Kidney capillary endothelial cell (primary cell): ENCODE data around the gene TOMM7.
"Not testable (repeated sequence)": the region's sequence is repeated elsewhere in the genome, so short reads cannot be mapped to it uniquely, and the experiment has no call there.

Experiments
- DNase-seq: peaks from one replicate; pipeline ENCODE4 v3.0.0-alpha.2; 2018; ENCODE audit warnings: low spot score

Gene TOMM7

DNA sequence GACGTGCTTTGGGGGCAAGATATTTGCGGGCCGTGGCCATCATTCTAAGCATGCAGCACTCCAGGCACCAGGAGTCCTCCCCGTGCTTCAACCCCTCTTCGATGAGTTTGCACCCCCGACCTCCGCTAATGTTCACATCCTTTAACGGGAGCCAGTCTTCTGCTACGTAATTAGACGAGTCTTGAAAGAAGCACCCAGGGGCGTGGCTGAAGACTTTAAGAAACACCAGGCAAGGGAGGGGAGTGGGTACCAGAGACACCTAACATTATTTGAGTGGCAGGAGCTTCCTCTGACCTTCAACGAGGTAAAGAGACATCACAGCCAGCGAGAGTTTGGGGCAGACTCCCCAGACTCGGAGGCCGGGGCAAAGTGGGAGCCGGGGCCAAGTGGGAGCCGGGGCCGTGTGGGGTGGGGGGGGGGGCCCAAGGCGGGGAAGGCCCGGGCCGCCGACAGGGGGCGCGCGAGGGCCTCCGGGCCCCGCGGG, 31.1 kb upstream of the TOMM7 start:
- no peak for DNase-seq

DNA sequence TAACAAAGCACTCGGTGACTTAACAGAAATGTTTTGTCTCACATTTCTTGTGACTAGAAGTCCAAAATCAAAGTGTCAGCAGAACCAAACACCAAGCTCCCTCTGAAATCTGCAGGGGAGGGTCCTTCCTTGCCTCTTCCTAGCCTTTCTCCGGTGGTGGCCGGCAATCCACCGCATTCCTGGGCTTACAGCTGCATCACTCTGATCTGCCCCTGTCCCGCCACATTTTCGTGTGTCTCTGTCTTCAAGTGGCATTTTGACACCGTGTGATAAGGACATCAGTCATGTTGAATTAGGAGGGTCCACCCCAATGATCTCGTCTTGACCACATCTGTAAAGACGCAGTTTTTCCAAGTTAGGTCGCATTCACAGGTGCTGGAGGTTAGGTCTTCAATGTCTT, 30.5 kb upstream of the TOMM7 start:
- no peak for DNase-seq

DNA sequence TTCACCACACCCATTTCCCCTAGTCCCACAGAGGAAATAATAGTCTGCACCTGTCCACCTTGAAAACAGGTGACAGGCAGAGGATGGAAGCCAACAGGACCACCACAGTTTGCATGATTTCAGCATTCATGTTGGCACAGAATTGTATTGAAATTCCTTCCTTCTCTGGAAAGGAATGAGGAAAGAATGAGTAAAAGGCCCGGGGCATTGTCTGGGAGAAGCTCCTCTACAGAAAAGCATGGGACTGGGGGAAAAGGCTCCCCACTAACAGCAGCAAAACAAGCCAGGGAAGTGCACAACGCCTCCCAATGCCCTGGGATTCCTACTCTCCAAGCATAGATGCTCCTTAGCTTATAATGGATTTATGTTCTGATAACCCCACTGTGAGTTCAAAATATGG, 28.5 kb upstream of the TOMM7 start:
- no peak for DNase-seq

DNA sequence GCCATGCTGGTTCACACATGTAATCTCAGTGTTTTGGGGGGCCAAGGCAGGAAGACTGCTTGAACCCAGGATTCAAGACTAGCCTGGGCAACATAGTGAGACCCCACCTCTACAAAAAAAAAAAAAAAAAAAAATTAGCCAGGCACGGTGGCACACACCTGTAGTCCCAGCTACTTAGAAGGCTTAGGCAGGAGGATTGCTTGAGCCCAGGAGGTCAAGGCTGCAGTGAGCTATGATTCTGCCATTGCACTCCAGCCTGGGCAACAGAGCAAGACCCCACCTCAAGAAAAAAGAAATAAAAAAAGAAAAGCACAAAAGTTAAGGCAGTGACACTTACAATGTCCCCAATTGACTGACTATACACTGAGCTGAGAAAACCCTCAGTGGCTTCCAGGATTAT, 27.7 kb upstream of the TOMM7 start:
- not testable (repeated sequence) for DNase-seq

DNA sequence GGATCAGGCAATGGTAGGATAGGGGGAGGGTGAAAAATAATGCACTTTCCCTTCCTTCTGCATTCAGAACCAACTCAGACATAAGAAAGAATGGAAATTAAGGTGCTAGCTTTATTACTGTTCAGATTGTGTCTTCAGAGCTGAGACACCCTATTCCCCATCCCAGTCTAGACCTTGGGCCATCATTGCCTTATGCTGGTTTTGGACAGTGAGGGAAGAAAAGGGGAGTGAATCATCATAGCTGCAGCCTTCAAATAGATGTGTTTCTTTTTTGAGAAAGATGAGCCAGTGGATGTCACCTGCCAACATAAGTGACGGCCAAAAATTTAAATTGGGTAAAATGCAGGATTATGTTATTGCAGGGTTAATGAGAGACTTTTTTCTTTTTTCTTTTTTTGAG, 27.0 kb upstream of the TOMM7 start:
- DNase-seq: no peak

DNA sequence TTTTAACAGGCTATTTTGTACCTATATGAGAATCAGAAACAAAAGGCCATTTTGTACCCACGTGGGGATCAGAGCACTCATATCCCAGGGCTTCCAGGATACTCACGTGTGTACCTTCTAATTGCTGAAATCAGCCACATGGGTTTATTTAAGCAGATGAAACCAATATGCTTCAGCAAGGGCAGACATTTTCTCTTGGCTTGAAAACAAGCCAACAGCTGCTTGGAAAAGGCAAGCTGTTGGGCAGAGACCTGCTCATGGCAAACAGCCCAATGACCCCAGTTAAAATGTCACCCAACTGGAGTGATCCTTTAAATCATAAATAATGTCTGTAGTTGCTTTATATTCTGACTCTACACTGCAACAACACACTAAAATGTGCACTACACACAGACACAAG, 26.5 kb upstream of the TOMM7 start:
- no peak for DNase-seq

DNA sequence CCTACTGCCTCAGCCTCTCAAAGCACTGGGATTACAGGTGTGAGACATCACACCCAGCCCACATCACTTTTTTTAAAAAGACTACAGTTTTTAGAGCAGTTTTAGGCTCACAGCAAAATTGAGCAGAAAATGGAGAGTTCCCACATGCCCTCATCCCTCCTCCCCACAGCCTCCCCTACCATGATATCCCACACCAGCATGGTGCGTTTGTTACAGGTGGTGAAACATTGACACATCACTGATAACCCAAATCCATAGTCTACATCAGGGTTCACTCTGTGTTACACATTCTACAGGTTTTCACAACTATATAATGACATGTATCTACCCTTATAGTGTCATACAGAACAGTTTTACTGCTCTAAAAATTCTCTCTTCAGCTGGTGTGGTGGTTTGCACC, 24.3 kb upstream of the TOMM7 start:
- DNase-seq: no peak

DNA sequence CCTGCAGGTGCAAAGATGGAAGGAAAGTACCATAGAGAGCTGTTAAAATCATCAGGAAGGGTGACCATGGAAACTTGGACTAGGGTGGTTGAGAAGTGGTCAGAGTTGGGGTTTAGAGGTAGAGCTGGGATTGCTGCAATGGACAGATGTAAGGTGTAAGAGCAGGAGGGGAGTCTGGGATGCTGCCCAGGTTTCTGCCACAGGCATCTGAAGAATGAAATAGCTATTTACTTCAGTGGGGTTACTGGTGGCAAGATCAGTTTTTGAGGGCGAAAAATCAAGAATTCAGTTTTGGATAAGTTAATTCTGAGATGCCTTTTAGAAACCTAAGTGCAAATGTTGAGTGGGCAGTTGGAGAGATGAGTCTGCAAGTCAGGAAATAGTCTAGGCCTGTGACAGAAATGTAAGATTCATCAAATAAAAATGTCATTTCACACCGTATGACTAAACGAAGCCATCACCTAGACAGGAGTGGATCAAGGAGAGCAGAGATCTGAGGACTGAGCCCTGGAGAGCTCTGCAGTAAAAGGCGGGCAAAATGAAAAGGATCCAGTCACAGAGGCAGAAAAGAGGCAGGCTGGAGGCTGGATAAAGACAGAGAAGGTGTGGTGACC, 22.7 kb upstream of the TOMM7 start:
- DNase-seq: no peak

DNA sequence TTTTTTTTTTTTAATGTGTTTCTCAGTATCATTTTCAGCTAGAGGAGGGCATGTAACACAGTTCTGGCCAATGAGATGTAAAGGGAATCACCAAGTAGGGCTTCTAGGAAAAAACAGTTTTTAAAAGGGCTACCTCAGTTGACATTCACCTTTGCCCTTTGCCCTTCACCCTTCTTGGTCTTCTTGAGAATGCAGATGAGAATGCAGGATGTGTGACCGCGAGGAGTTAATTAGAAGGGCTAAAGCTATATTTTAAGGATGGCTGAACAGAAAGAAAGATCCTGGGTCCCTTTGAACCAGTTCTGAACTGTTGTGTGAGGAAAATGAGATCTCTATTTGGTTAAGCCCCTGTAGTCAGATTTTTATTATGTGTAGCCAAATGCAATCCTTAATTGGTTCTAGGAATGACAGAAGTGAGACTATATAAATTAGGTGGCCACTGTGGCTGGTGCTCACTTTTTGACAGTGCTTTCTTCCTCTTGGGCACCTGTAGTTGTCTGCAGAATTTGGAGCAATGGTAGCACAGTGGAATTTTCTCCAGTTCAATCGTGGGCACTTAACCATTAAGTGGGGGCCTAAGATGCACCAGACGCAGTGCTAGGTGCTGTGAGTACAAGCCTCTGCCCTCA, 21.1 kb upstream of the TOMM7 start:
- no peak for DNase-seq

DNA sequence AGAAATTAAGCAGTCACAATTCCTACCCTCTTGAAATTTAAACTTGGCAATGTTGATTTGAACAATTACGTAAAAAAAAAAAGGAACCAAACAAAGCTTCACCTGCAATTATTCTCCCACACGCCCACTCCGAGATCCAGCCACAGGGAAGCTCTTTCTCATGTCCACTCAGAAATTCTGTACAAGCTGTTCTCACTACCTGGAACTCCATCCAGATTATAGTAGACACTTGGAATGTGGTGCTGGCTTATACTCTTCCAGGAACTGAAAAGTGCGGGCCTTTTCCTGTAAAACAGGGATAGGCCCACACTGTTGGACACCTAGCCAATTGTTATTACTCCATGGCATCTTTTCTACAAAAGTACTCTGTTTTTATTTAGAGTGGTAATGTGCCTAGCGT, 20.3 kb upstream of the TOMM7 start:
- DNase-seq: no peak

DNA sequence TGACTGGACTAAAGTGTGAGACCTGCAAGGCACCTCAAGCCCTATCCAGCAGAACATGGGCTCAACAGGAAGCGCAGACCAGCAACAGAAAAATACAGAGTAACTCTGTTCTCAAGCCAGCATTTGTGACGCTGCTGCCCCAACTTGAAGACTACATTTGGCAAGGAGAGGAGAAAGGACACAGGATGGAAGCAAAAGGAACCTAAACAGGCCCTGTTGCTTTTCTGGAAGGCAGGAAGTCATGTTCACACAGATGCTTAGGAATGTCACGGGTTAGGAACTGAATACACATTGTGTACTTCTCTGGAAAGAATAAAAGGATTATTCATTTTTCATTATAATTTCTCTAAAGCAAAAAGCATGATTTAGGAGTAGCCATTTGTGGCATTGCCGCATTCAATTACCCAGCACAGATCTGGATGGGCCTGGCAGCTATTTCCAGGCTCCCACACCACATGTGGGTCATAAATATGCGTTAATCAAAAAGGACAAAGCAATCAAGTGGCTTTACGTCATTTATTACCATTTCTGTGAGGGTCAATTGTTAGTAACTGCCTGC, 19.8 kb upstream of the TOMM7 start:
- DNase-seq: no peak

DNA sequence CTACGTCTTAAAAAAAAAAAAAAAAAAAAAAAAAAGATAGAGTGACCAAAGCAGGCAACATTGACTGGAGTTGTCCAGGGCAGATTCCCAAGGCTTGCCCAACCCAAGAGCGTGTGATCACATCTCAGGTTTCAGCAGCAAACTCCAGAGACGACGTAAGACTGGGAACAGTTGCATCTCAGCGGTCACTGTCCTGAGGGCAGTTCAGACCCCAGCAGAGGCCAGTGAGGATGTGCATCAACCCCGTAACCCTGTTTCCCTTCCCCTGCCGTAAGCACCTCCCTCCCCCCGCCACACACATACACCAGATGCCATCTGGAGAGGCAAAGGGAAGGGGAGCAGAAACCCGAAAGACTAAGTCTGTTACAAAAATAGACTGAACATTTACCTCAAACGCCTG, 19.3 kb upstream of the TOMM7 start:
- no peak for DNase-seq

DNA sequence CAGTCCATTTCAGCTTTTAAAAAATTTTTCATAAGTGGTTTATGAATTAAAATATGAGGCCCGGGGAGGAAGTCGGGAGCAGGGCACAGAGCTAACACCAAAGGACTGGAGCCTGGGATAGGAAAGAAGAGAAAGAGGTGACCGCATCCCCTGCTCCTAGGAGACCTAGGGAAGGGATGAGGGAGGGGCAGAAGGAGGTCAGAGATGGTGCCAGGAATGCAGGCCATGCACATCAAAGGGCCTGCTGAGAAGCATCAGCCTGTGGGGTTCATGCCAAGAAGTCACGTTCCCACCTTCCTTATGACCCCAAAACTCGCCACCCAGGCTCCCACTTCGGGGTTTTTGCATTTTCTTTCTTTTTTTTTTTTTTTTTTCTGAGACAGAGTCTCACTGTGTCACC, 14.7 kb upstream of the TOMM7 start:
- no peak for DNase-seq

DNA sequence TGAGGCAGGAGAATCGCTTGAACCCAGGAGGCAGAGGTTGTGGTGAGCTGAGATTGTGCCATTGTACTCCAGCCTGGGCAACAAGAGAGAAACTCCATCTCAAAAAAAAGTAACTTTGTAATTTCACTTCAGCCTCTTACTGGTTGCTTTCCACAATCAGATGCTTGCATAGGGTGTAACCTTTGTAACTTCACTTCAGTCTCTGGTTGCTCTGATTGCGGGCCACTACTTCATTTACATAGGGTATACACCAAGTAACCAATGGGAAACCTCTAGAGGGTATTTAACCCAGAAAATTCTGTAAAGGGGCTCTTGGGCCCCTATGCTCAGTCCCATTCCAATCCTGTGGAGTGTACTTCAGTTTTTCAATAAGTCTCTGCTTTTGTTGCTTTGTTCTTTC, 13.9 kb upstream of the TOMM7 start:
- not testable (repeated sequence) for DNase-seq

DNA sequence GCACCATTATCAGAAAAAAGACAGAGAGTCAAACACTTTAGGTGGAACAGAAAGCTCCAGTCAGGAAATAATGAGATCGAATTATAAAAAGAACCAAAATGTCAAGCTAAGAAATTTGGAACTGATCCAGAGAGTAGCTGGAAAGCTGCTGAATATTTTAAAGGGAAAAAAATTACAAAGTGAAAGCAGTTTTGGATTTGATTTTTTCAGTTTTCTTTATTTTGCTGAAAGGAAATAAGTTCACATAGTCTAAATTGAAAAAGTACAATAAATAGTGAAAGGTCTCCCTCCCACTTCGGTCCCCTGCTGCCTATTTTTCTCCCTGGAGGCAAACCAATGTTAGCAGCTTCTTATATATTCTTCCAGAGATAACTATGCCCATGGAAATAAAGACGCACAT, 11.3 kb upstream of the TOMM7 start:
- no peak for DNase-seq

DNA sequence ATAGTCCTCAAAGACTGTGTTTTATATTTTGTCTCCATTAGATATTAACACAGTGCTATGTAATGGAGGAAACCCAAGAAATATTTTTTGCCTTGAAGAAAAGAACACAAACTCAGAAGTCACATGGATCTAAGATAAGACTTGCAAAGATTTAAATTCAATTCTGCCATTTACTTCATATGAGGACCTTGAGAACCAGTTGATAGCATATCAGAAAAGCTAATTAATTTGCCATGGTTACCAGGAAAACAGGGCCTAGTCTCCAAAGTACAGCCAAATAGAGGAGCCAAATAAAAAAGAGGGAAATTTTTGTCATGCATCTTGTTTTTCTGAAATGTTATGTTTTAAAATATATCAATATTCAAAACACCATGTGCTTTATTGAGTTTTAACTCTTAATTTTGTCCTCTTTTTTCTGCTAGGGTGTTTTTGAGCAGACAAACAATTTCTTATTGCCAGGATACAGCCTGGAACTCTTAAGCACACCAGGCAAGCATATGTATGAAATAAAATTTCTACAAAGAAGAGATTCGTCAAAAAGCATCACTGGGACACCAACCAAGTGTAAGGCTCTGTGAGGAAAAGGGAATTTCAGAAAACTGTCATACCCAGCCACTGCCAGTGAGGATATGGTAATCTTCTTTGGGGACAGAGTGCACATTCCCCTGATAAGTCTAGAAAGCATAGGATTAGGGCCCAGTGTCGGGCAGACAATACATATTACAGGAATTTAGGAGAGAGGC, 10.6 kb upstream of the TOMM7 start:
- no peak for DNase-seq

DNA sequence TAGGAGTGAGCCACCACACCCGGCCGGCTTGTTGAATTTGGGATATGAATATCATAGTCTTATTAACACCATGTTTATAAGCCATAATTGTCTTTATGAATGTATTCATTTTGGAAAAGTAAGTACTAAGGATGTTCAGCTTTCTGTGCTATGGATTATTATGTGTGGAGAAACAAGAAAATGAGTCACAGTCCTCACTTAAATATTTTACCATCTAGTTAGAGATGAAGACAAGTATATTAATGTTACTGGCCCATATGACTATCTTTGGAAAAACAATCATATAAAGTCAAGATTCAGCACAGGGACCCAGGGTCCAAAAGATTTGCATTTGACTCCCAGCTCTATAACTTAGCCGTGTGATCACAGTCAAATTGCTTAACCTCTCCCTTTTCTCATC, 9.8 kb upstream of the TOMM7 start:
- DNase-seq: no peak

DNA sequence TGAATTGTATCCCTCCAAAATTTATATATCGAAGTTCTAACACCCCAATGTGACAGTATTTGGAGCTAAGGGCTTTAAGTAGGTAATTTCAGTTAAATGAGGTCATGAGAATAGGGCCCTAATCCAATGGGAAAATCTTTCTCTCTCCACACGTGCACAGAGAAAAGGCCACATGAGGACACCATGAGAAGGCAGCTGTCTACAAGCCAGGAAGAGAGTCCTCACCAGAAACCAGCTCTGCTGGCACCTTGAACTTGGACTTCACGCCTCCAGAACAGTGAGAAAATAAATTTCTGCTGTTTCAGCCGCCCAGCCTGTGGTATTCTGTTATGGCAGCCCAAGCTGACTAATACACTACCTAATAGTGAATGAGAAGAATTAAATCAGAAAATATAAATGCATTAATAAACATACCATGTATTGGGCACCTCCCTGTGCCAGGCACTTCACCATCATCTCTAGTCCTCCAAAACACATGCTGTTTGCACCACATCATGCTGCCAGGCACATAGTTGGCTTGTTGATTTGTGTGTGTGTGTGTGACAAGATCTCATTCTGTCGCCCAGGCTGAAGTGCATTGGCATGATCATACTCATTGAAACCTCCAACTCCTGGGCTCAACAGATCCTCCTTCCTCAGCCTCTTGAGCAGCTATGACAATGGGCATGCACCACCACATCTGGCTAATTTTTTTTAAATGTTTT, 9.1 kb upstream of the TOMM7 start:
- DNase-seq: no peak

DNA sequence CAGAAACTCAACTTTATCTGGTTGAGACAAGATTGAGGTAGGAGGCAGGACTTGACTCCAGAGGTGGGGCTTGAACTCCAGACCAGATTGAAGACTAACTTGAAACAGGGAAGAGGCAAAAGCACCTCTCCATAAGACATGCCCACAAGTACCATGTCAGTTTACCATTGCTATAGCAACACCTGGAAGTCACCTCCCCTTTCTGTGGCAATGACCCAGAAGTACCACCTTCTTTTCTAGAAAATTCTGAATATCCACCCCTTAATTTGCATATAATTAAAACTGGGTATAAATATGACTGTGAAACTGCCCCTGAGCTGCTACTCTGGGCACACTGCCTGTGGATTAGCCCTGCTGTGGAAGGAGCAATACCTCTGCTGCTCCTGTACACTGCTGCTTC, 4.9 kb upstream of the TOMM7 start:
- DNase-seq: no peak

DNA sequence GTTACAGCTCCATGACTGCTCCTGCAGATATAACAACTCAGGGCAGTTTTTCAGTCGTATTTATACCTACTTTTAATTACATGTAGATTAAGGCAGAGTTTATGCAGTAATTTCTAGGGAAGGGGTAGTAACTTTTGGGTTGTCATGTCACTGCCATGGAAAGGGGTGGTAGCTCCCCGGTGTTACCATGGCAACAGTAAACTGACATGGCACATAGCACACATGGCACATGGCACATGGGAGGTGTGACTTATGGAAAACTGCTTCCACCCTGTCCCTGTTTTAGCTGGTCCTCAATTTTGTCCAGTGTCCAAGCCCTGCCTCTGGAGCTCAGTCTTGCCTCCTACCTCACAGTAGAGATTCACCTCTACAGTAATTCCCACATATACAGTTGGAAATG, 3.9 kb upstream of the TOMM7 start:
- DNase-seq: no peak

DNA sequence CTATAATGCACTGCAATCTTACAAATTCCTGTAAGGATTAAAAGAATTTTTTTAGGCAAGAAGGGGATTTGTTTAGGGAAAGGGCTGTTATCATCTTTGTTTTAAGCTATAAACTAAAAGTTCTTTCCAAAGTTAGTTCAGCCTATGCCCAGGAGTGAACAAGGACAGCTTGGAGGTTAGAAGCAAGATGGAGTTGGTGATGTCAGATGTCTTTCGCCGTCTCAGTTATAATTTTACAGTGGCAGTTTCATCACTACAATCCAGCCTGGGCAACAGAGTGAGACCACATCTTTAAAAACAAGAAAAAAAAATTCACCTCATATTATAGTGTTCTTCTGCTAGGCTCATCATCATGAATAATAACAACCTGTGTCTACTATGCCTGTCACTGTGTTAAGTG, 2.1 kb upstream of the TOMM7 start:
- DNase-seq: no peak

DNA sequence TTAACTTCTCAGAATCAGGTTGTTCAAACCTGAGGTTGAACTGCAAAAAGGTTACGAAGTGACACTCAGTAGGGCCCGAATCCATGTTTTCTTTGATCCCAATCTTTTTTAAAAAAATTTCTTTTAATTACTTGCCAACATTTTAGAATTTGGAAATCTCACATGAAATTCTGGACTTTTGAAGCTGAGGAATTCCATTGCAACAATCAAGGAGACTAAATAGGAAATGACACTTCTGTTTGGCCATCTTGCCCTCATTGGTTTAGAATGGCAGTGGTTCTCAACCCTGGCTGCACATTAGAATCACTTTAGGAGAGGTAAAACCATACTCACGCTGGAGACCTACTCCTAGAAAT, 471 bp upstream of the TOMM7 start:
- DNase-seq: no peak
